ENCODE measurements around the gene NKX3-2.

The NKX3-2 gene

GRCh38 chr4:13495753-13496152 lies 48.6 kb downstream of the NKX3-2 start:
- TF ChIP-seq, protein P1, sequence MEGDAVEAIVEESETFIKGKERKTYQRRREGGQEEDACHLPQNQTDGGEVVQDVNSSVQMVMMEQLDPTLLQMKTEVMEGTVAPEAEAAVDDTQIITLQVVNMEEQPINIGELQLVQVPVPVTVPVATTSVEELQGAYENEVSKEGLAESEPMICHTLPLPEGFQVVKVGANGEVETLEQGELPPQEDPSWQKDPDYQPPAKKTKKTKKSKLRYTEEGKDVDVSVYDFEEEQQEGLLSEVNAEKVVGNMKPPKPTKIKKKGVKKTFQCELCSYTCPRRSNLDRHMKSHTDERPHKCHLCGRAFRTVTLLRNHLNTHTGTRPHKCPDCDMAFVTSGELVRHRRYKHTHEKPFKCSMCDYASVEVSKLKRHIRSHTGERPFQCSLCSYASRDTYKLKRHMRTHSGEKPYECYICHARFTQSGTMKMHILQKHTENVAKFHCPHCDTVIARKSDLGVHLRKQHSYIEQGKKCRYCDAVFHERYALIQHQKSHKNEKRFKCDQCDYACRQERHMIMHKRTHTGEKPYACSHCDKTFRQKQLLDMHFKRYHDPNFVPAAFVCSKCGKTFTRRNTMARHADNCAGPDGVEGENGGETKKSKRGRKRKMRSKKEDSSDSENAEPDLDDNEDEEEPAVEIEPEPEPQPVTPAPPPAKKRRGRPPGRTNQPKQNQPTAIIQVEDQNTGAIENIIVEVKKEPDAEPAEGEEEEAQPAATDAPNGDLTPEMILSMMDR (IDR thresholded peaks at IDR 0.05) = no peak
- TF ChIP-seq ZFX (IDR thresholded peaks at IDR 0.05; ENCODE audit: borderline replicate concordance) = no peak
- no peak overlapping the region for H3K27ac ChIP-seq

DNA sequence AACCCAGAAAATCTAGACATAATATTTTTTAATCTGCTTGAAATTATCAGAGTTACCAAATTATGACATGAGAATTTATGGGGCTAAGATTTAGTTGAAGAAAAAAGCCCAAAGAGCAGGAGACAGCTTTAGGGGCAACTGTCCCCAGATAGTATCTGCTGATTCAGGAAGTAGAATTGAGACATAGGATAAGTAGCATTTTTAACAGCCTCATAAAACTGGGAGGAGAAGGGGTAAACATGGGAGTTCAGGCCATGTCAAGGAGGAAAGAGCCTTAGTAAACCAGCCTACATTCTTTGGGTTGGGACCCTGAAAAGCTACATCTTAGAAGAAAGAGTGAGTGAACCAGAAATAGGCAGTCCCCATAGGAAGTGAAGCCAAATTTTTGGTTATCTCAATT lies 50.5 kb downstream of the NKX3-2 start:
- no peak for TF ChIP-seq ZFX (IDR thresholded peaks at IDR 0.05; ENCODE audit: borderline replicate concordance)
- TF ChIP-seq, protein P1 (IDR thresholded peaks at IDR 0.05) = no peak
- no peak overlapping the region for H3K27ac ChIP-seq

DNA sequence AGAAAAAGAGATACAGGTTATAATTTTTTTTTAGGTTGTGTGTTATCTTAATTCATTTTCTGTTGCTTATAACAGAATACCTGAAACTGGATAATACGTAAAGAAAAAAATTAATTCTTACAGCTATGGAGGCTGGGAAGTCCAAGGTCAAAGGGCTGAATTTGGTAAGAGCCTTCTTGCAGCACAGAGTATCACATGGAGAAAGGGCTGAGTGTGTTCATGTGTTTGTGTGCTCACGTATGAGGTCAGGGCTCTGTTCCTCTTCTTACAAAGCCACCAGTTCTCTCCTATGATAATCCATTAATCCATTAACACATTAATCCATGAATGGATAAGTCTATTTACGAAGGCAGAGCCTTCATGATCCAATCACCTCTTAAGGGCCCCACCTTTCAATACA lies 51.6 kb downstream of the NKX3-2 start:
- H3K27ac ChIP-seq = no peak overlapping the region
- TF ChIP-seq ZFX (IDR thresholded peaks at IDR 0.05; ENCODE audit: borderline replicate concordance) = no peak
- TF ChIP-seq, protein P1 (IDR thresholded peaks at IDR 0.05) = no peak
